GM18505 (cell line): ENCODE measurements around the gene GSC2.
"Not testable (repeated sequence)": the region's sequence is repeated elsewhere in the genome, so short reads cannot be mapped to it uniquely, and the experiment has no call there.

Experiments
- ATAC-seq: cut with Tn5 transposase; IDR thresholded peaks from one replicate; pipeline ENCODE4 v1.9.1; 2021; ENCODE audit not compliant: unreplicated experiment
- POLR2A ChIP-seq: IDR thresholded peaks from 4 replicates; pipeline ENCODE4 v1.6.1; 2011; ENCODE audit warnings: borderline replicate concordance; ENCODE audit not compliant: insufficient read depth, insufficient read length; ENCODE audit errors: extremely low read depth

Gene GSC2

DNA sequence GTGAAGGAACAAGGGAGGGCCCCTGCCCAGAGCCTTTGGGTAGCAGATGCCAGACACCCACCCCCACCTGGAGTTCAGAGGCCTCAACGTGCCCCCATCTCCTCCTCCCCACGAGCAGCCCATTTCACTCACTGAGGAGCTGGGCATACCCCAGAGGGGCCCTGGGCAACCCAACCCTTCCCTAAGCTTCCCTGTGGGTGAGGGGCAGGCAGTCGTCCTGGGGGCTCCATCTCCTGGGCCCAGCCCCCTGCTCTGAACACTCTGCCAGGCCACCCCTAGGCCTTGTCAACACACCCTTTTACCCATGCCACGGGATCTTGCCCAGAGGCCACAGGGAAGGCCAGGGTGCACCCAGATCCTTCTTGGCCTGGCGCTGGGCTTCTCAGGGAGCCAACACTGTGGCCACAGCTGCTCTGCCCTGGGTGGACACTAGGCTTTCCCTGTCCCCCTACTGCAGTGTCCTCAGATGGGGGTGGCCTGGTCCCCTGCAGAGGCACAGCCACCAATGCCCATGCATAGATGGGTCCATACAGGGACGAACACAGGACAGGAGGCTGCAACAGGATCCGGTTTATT lies 25.0 kb upstream of the GSC2 start:
- TF ChIP-seq POLR2A, result no peak
- ATAC-seq, result no peak

DNA sequence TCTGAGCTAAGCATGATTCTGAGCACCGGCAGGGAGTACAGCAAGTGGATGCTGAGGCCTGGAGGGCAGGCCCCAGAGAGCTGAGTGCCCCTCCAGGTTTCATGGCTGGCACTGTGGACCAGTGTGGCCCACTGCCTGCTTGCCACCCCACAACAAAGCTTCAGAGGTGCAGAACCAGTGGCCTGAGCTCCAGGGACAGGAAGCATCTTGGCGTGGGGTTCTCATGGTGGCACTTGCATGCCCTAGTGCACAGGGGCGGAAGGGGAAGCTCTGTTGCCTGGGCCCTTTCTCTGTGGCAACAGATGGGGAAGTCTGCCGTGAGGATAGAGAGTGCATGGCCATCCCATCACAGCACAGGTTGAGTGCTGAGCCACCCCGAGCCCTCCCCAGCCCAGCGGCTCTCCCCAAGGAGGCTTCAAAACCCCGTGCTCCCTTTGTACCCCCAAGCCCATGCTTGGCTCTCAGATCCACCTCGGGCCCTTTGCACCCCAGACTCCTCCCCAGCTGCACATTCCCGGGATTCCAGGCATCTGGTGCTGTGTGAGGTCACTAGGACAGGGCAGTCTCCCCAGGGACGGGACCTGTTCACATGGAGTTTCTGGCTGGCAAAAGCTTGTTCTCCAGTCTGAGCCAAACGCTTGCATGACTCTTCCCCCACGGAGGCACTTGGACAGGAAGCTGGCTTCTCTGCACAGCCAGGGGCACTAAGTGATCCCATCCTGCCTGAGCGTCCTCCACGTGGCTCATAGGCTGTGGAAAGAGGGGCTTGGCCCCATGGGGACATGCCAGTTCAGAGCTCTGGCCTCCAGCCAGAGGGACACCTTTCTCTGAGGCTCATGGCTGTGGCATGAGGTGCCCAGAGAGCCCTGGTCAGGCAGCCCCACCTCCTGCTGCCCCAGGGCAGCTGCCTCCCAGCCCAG lies 24.3 kb upstream of the GSC2 start:
- no peak for TF ChIP-seq POLR2A
- ATAC-seq, result no peak

- TF ChIP-seq POLR2A, result no peak
- ATAC-seq, result no peak
Measured at GRCh38 chr22:19173047-19174035, 23.2 kb upstream of the GSC2 start.

GRCh38 chr22:19172213-19173046 lies 22.3 kb upstream of the GSC2 start:
- ATAC-seq, result no peak
- TF ChIP-seq POLR2A, result no peak

DNA sequence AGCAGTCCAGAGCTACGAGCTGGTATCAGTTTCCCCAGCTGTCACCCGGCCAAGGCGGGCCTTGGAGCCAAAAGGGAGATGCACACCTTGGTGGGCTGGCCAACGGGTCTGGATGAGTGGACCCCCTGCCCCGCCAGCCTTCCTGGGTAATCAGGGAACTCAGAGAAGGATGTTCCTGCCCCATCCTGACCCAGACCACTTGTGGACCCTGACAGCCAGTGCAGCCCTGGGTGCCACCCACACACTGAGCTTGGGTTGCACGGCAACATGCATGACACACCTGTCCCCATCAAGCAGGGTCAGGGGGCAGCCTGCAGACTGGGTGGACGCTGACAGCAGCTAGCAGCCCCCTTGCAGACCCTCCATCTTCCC lies 19.8 kb upstream of the GSC2 start:
- ATAC-seq, result no peak
- TF ChIP-seq POLR2A, result no peak

GRCh38 chr22:19169002-19169946 lies 19.2 kb upstream of the GSC2 start:
- ATAC-seq, result no peak
- no peak for TF ChIP-seq POLR2A

DNA sequence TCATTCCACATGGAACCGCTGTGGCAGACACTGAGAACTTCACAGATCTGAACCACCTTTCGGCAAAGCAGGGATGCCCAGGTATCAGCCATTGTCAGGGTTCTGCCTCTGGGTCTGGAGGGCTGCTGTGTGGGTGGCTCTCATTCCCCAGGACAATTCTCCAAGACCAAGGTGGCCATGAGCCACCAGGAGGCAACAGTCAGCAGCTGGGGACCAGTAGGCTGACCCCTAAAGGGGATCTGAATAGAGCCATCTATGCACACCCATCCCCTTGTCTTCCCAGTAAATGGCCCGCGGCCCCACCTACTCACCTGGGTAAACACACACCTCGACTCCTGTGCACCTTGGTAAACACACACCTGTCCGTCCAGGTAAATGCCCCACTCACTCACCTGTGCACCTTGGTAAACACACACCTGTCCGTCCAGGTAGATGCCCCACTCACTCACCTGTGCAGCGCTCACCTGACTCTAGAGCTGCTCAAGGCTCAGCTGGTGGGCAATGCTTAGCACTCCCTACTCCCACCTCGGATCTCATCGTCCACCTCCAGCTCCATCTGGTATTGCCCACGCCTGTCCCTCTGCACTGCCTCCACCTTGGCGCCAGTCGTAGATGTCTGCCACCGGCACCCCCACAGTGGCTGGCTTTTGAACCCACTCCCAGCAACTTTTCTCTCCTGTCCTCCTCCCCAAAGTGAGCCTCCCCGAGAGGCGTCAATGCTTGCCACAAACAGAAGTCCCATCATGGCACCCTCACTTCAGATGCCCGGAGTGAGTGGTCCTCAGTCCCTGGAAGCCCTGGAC lies 18.2 kb upstream of the GSC2 start:
- ATAC-seq, result no peak
- no peak for TF ChIP-seq POLR2A

GRCh38 chr22:19167106-19167869 lies 17.2 kb upstream of the GSC2 start:
- ATAC-seq, result no peak
- TF ChIP-seq POLR2A, result no peak

DNA sequence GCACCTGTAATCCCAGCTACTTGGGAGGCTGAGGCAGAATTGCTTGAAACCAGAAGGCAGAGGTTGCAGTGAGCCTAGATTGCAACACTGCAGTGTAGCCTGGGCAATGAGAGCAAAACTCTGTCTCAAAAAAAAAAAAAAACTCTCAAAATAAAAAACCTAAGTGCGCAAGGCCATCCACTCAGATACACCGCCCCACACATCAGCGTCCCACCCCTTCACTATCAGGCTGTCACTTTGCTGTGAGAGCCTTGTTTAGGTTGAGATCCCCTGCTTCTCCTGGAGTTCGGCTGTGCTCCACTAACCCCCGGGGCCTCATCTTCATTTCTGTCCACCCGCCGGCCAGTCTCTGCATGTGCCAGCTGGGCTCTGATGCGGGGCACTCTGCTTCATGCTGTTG lies 16.3 kb upstream of the GSC2 start:
- no peak for ATAC-seq
- TF ChIP-seq POLR2A, result no peak

GRCh38 chr22:19164425-19164824 lies 14.3 kb upstream of the GSC2 start:
- no peak for ATAC-seq
- no peak for TF ChIP-seq POLR2A

DNA sequence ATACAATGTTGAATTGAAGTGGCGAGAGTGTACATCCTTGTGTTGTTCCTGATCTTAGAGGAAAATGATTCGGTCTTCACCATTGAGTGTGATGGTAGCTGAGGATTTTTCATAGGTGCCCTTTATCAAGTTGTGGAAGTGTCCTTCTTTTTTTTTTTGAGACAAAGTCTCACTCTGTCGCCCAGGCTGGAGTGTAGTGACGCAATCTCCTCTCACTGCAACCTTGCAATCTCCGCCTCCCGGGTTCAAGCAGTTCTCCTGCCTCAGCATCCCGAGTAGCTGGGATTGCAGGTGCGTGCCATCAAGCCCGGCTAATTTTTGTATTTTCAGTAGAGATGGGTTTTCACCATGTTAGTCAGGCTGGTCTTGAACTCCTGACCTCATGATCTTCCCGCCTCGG lies 8.6 kb upstream of the GSC2 start:
- ATAC-seq, result not testable (repeated sequence)

- not testable (repeated sequence) for ATAC-seq
Measured at GRCh38 chr22:19156109-19156508, 6.0 kb upstream of the GSC2 start.
